ENCODE data around the gene ANKS1B. TPM values are rescaled to one million over a fixed set of nuclear protein-coding genes. Genes with fewer than 3 reads are reported as not detected.
A peak's percentile ranks its signal among the peaks of the same experiment; 100 is the strongest.

ANKS1B gene
- total and polyA plus RNA-seq, 7 donors: 0.46 to 7.4 (median 3.6) TPM

DNA sequence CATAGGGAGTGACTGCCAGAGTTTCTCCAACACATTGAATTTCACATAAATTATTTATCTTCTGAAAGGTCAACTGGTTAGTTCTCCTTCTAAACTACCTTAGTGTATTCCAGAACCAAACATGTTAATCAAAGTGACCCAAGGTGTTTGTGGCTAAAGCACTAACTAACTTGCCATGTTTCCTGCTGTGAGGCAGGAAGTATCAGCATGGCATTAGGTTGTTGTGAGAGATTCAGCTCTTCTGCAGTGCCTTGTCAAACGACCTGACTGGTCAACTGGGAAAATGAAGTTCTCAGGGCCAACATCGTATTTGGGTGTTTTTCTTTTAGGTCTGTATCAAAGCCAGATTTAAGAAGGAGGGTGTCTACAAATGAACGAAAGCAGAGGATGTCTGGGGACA lies 891.6 kb downstream of the ANKS1B start:
- no peak for ATAC-seq
- H3K4me1 ChIP-seq: no peaks in the 10 kb centered on the region
- H3K27me3 ChIP-seq (ENCODE audit: insufficient read depth in 3 of 3, low read length in 2 of 3): no peaks in the 10 kb centered on the region
- no peak for TF ChIP-seq CTCF (IDR thresholded peaks at IDR 0.05)
- intact Hi-C loops (cut with DNase I): no loop called here
- H3K27ac ChIP-seq: no peak overlapping the region
- no peaks in the 10 kb centered on the region for H3K9me3 ChIP-seq
- no peaks in the 10 kb centered on the region for H3K36me3 ChIP-seq (ENCODE audit: insufficient read depth in 1 of 2, low read depth in 1 of 2)
- DNase-seq: no peak
- WGBS, 3 donors: 39 to 41% (median 39%) methylated on average over 3 of the region's 3 CpGs
- no peak overlapping the region for H3K4me3 ChIP-seq

DNA sequence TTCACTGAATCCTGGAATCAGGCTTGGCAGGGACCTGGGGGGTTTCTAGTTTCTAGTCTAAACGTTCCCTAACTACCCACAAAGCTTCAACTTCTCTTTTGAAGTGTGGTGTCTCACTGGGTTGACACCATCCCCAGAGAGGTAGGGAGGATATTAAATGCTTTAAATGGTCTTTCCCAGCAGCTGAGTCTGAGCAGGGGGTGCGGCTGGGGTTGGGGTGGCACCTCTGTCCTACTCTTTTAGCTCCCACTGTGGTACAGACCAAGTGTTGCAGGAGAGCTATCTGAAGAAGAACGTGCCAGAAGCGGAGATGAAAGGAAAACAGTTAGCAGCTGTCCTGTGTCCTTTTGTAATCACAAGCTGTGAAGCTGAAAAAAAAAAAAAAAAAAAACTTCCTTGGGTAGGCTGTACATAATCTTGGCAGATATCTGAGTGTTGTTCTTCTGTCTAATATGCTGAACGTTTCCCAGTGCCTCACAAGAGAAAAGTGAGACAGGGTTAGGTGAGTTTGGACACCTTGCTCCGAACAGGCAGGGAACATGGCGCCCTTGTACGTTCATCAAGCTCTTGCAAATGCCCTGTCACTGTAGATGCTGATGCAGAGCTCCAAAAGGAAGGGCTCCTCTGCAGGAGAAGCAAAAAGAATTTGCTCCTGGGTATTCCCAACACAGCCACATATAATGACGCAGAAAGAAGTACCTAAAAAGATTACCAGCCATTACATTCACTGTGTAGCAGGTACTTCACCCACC lies 892.5 kb downstream of the ANKS1B start:
- no peak for TF ChIP-seq CTCF (IDR thresholded peaks at IDR 0.05)
- DNase-seq: no peak
- Histone ChIP-seq H3K9me3 (no peaks in the 10 kb centered on the region), H3K4me3 (no peak overlapping the region), H3K36me3 (ENCODE audit: insufficient read depth in 1 of 2, low read depth in 1 of 2) (no peaks in the 10 kb centered on the region), H3K4me1 (no peaks in the 10 kb centered on the region), H3K27me3 (ENCODE audit: insufficient read depth in 3 of 3, low read length in 2 of 3) (no peaks in the 10 kb centered on the region), H3K27ac (no peak overlapping the region)
- no peak for ATAC-seq
- intact Hi-C loops (cut with DNase I): no loop called here
- WGBS, 3 donors: 50 to 67% (median 61%) methylated on average over 9 of the region's 9 CpGs

- Histone ChIP-seq H3K36me3 (ENCODE audit: insufficient read depth in 1 of 2, low read depth in 1 of 2) (no peaks in the 10 kb centered on the region), H3K4me1 (no peaks in the 10 kb centered on the region), H3K4me3 (no peak overlapping the region), H3K9me3 (no peaks in the 10 kb centered on the region), H3K27ac (no peak overlapping the region), H3K27me3 (ENCODE audit: insufficient read depth in 3 of 3, low read length in 2 of 3) (no peaks in the 10 kb centered on the region)
- 40 to 51% (median 44%) methylated on average over 5 of the region's 5 CpGs for WGBS, 3 donors
- intact Hi-C loops (cut with DNase I): no loop called here
- no peak for DNase-seq
- ATAC-seq: peak in 1 of 4 donors; percentile 4
- TF ChIP-seq CTCF (IDR thresholded peaks at IDR 0.05): no peak
These were observed 897.5 kb downstream of the ANKS1B start for GRCh38 chr12:99087278-99087677.

DNA sequence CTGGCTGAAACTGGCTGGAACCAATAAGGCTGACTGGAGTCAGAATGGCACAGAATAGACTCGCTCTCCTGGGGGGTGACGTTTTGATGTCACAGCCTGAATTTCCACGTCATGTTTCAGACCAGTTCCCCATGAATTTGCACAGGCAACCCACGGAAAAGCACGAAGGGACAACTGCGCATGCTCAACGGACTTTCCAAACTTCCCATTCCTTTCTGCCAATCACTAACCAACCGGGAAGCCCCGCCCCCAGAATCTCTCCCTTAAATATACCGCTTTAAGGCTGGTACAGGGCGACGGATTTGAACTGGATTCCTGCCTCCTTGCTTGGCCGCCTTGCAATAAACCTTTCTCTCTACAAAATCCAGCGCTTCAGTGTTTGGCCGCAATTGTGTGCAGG lies 904.9 kb downstream of the ANKS1B start:
- Histone ChIP-seq H3K9me3 (no peaks in the 10 kb centered on the region), H3K27ac (no peak overlapping the region), H3K4me1 (no peaks in the 10 kb centered on the region), H3K27me3 (ENCODE audit: insufficient read depth in 3 of 3, low read length in 2 of 3) (no peaks in the 10 kb centered on the region), H3K36me3 (ENCODE audit: insufficient read depth in 1 of 2, low read depth in 1 of 2) (no peaks in the 10 kb centered on the region), H3K4me3 (no peak overlapping the region)
- ATAC-seq: no peak
- 86 to 88% (median 86%) methylated on average over 15 of the region's 15 CpGs for WGBS, 3 donors
- intact Hi-C loops (cut with DNase I): no loop called here
- no peak for DNase-seq
- TF ChIP-seq CTCF (IDR thresholded peaks at IDR 0.05): no peak
